GM12801 (cell line): ENCODE results near the gene FSTL3.

Experiments used
- CTCF ChIP-seq: IDR thresholded peaks from one replicate; pipeline ENCODE4 v1.5.1; 2011; ENCODE audit warnings: control low read depth; ENCODE audit not compliant: insufficient read length; ENCODE audit errors: extremely low read depth

FSTL3 gene

GRCh38 chr19:694481-695351 lies 18.5 kb downstream of the FSTL3 start:
- TF ChIP-seq CTCF: no peak

GRCh38 chr19:695352-695949 lies 19.3 kb downstream of the FSTL3 start, which contains the start of gene PRSS57:
Gene PRSS57, minus strand, starts transcription at chr19:695452. Its CDS starts 22 bp downstream, at chr19:695430.
- no peak for TF ChIP-seq CTCF

GRCh38 chr19:703329-703650 lies 27.1 kb downstream of the FSTL3 start:
- TF ChIP-seq CTCF: no peak

- TF ChIP-seq CTCF: no peak
Observed at GRCh38 chr19:703651-704446, 27.7 kb downstream of the FSTL3 start.

- no peak for TF ChIP-seq CTCF
Observed at GRCh38 chr19:704447-704741, 28.2 kb downstream of the FSTL3 start.

GRCh38 chr19:708154-709143 lies 32.3 kb downstream of the FSTL3 start, which contains the start of gene PALM:
Gene PALM, plus strand, starts transcription at chr19:708935. Its CDS starts 212 bp downstream, at chr19:709147.
- TF ChIP-seq CTCF: no peak
